Transverse colon (tissue), 4 donors: ENCODE data around the gene STN1.
A peak's percentile ranks its signal among the peaks of the same experiment; 100 is the strongest.

Source experiments
- CTCF ChIP-seq, 5 experiments: fragments of 200-600 bp in 3 of 5; fragments of 450-650 bp in 2 of 5; sonication (generic) in 3 of 5; IDR thresholded peaks; 1 replicate in 2 of 5; 2 replicates in 3 of 5; pipeline ENCODE4 v1.5.1; 2016 to 2017; ENCODE audit warnings: antibody characterized with exemption in 5 of 5, inconsistent platforms in 3 of 5, mild to moderate bottlenecking in 2 of 5, moderate library complexity in 1 of 5
- EP300 ChIP-seq: sonication (generic); formaldehyde crosslinking; IDR thresholded peaks from one replicate; pipeline ENCODE4 v1.6.1; 2017; ENCODE audit warnings: antibody characterized with exemption, low read depth
- POLR2A ChIP-seq: fragments of 450-650 bp; IDR thresholded peaks from one replicate; pipeline ENCODE4 v1.6.1; 2016; ENCODE audit warnings: antibody characterized with exemption, mild to moderate bottlenecking, moderate library complexity
- POLR2AphosphoS5 ChIP-seq, 3 donors: sonication (generic); formaldehyde crosslinking; IDR thresholded peaks; one replicate each; pipeline ENCODE4 v1.6.1; 2016; ENCODE audit warnings: antibody characterized with exemption in 3 of 3

- TF ChIP-seq CTCF (IDR thresholded peaks at IDR 0.05) = no peak
- no peak for TF ChIP-seq POLR2A
- no peak for TF ChIP-seq EP300
- peak in 1 of 3 donors; percentile 54 for TF ChIP-seq POLR2AphosphoS5 (IDR thresholded peaks at IDR 0.05)
These were observed 77.9 kb downstream of the STN1 start for GRCh38 chr10:103839872-103840739.
